Adrenal gland (tissue), 12 donors: ENCODE measurements around the gene PHF19. TPM values are rescaled to one million over a fixed set of nuclear protein-coding genes. Genes with fewer than 3 reads are reported as not detected.

Source experiments
- DNase-seq, 7 donors: peaks; one replicate each; pipeline ENCODE4 v3.0.0-alpha.2; 2019 to 2020
- H3K27ac ChIP-seq, 5 donors: fragments of 200-600 bp; sonication (generic) in 4 of 5; 1 replicate in 3 of 5; 2 replicates in 2 of 5; pipeline versions ENCODE4 v1.5.1 to v1.8.0; 2016 to 2020; ENCODE audit warnings: mild to moderate bottlenecking in 1 of 5
- H3K27me3 ChIP-seq: fragments of 200-600 bp; 2 replicates; pipeline ENCODE4 v1.8.0; 2021
- H3K36me3 ChIP-seq, 2 donors: fragments of 200-600 bp; replicated peaks in 1 of 2; 1 replicate in 1 of 2; 2 replicates in 1 of 2; pipeline versions ENCODE4 v1.5.1 to v1.8.0; 2018 to 2022
- H3K4me1 ChIP-seq, 2 donors: fragments of 200-600 bp; replicated peaks in 1 of 2; 1 replicate in 1 of 2; 2 replicates in 1 of 2; pipeline versions ENCODE4 v1.5.1 to v1.8.0; 2018 to 2021
- H3K4me3 ChIP-seq, 4 donors: fragments of 200-600 bp; sonication (generic) in 3 of 4; one replicate each; pipeline ENCODE4 v1.5.1; 2016 to 2018
- H3K9me3 ChIP-seq, 3 donors: fragments of 200-600 bp; sonication (generic) in 1 of 3; replicated peaks in 1 of 3; 1 replicate in 2 of 3; 2 replicates in 1 of 3; pipeline versions ENCODE4 v1.5.1 to v1.8.0; 2016 to 2021
- CTCF ChIP-seq, 6 experiments: fragments of 450-650 bp in 4 of 6; fragments of 200-600 bp in 2 of 6; sonication (generic) in 1 of 6; IDR thresholded peaks; 1 replicate in 5 of 6; 2 replicates in 1 of 6; pipeline versions ENCODE4 v1.5.1 to v1.8.0; 2016 to 2021; ENCODE audit warnings: antibody characterized with exemption in 6 of 6, mild to moderate bottlenecking in 2 of 6, moderate library complexity in 1 of 6
- POLR2A ChIP-seq, 2 donors: fragments of 450-650 bp; IDR thresholded peaks; one replicate each; pipeline ENCODE4 v1.6.1; 2017; ENCODE audit warnings: antibody characterized with exemption in 2 of 2, mild to moderate bottlenecking in 2 of 2, moderate library complexity in 1 of 2
- WGBS, 4 donors: extraction: QIAGEN DNeasy Blood & Tissue Kit in 2 of 4; methylation state at CpG; one replicate each; pipeline versions ENCODE4 v1.1.5 to v1.1.7; 2013 to 2017; 5-methylcytosine and 5-hydroxymethylcytosine counted together
- intact Hi-C, 2 donors: fragments of 100-400 bp; cut with DNase I; formaldehyde crosslinking; loops; one replicate each; pipeline versions ENCODE4 v1.14.1 to v1.15.0; 2022 to 2023
- polyA plus RNA-seq, 3 donors: library from polyadenylated mRNA; stranded (reverse); fragments of 200-250 nt in 2 of 3; fragments of 350-450 nt in 1 of 3; fragmentation: Illumina TruSeq in 1 of 3; extraction: RNeasy Lipid Tissue Mini Kit (QIAGEN cat#74804) in 1 of 3; gene quantifications; one replicate each; pipeline ENCODE4 v1.2.3, GENCODE V29; 2013 to 2014
- total RNA-seq, 9 donors: library from RNA; depleted of rRNA in 4 of 9; stranded (reverse); fragments of >200 nt in 4 of 9; fragments of 120-200 nt in 1 of 9; fragmentation: NEBNext Ultra II Directional in 1 of 9; extraction: Animal tissue kit (Norgen Biotek cat#: 25700) in 1 of 9; gene quantifications; one replicate each; pipeline versions ENCODE4 v1.1.0 to v1.2.4, GENCODE V29; 2013 to 2023
- donor health status: healthy with polysubstance abuse.
- donor health status: Bipolar disorder and iron deficiency.
- donor health status: DM: yes; HTN: yes; CAD: no.
- donor health status: DM: no; HTN: no; CAD: no.
- donor health status: DM: no; HTN: no; CAD: no.
- donor health status: DM: yes; HTN: yes; CAD: no.

PHF19 gene
- total and polyA plus RNA-seq, 12 donors, result 13.6 to 61.8 (median 27.4) TPM

GRCh38 chr9:120918931-120919842, 42.2 kb upstream of the PHF19 start:
- TF ChIP-seq CTCF (IDR thresholded peaks at IDR 0.05), result no peak
- peak in 1 of 2 donors; percentile 6 for TF ChIP-seq POLR2A (IDR thresholded peaks at IDR 0.05)
- 63 to 86% (median 71%) methylated on average over 17 to 20 of the region's 20 CpGs for WGBS, 4 donors
- Histone ChIP-seq H3K4me1 (peaks cover 4 to 66% of the 10 kb centered on the region in 2 donors), H3K36me3 (no peaks in the 10 kb centered on the region), H3K27ac (peak overlapping the region in 4 of 5 donors; percentile 52 to 79 (median 72)), H3K4me3 (no peak overlapping the region), H3K9me3 (no peaks in the 10 kb centered on the region), H3K27me3 (no peaks in the 10 kb centered on the region)
- peak in 2 of 7 donors; percentile 36 to 51 for DNase-seq
- intact Hi-C loops, result no loop called here

GRCh38 chr9:120917929-120918762, 41.2 kb upstream of the PHF19 start:
- intact Hi-C loops, result no loop called here
- H3K9me3 ChIP-seq, result no peaks in the 10 kb centered on the region
- H3K4me3 ChIP-seq, result no peak overlapping the region
- no peaks in the 10 kb centered on the region for H3K27me3 ChIP-seq
- H3K27ac ChIP-seq, result peak overlapping the region in 4 of 5 donors; percentile 52 to 79 (median 72)
- TF ChIP-seq CTCF (IDR thresholded peaks at IDR 0.05), result no peak
- TF ChIP-seq POLR2A (IDR thresholded peaks at IDR 0.05), result no peak
- peaks cover 4 to 69% of the 10 kb centered on the region in 2 donors for H3K4me1 ChIP-seq
- DNase-seq, result no peak
- 90 to 100% (median 93%) methylated on average over 4 of the region's 4 CpGs for WGBS, 4 donors
- no peaks in the 10 kb centered on the region for H3K36me3 ChIP-seq

- DNase-seq, result no peak
- H3K9me3 ChIP-seq, result no peaks in the 10 kb centered on the region
- no peaks in the 10 kb centered on the region for H3K36me3 ChIP-seq
- intact Hi-C loops, result no loop called here
- H3K4me1 ChIP-seq, result peaks cover 4 to 69% of the 10 kb centered on the region in 2 donors
- TF ChIP-seq POLR2A (IDR thresholded peaks at IDR 0.05) (no peak), CTCF (IDR thresholded peaks at IDR 0.05) (no peak)
- no peaks in the 10 kb centered on the region for H3K27me3 ChIP-seq
- no peak overlapping the region for H3K4me3 ChIP-seq
- peak overlapping the region in 3 of 5 donors; percentile 20 to 79 (median 78) for H3K27ac ChIP-seq
- WGBS, 4 donors, result 77 to 85% (median 80%) methylated on average over 8 of the region's 8 CpGs
Observed at GRCh38 chr9:120916991-120917880, 40.2 kb upstream of the PHF19 start.
